ENCODE measurements around the gene HTN1.

- TF ChIP-seq, protein P1, sequence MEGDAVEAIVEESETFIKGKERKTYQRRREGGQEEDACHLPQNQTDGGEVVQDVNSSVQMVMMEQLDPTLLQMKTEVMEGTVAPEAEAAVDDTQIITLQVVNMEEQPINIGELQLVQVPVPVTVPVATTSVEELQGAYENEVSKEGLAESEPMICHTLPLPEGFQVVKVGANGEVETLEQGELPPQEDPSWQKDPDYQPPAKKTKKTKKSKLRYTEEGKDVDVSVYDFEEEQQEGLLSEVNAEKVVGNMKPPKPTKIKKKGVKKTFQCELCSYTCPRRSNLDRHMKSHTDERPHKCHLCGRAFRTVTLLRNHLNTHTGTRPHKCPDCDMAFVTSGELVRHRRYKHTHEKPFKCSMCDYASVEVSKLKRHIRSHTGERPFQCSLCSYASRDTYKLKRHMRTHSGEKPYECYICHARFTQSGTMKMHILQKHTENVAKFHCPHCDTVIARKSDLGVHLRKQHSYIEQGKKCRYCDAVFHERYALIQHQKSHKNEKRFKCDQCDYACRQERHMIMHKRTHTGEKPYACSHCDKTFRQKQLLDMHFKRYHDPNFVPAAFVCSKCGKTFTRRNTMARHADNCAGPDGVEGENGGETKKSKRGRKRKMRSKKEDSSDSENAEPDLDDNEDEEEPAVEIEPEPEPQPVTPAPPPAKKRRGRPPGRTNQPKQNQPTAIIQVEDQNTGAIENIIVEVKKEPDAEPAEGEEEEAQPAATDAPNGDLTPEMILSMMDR (IDR thresholded peaks at IDR 0.05): no peak
- no peak for TF ChIP-seq POLR2A (IDR thresholded peaks at IDR 0.05)
Measured at GRCh38 chr4:70062000-70062399, 11.8 kb downstream of the HTN1 start.
